HepG2 (cell line): Measurements from ENCODE around the gene KSR1. TPM values are rescaled to one million over a fixed set of nuclear protein-coding genes. Genes with fewer than 3 reads are reported as not detected.

ENCODE experiments used
- CSRNP2 ChIP-seq: sonication (generic); formaldehyde crosslinking; conservative IDR thresholded peaks from 2 replicates; pipeline ENCODE4 v1.8.0; 2022; ENCODE audit warnings: low read depth, missing genetic modification reagents
- DBP ChIP-seq: sonication (generic); formaldehyde crosslinking; IDR thresholded peaks from 2 replicates; pipeline ENCODE4 v1.4.0; 2020; ENCODE audit warnings: missing genetic modification reagents; ENCODE audit errors: not compliant biosample characterization
- DRAP1 ChIP-seq: IDR thresholded peaks from 2 replicates; pipeline ENCODE4 v1.6.1; 2016; ENCODE audit warnings: missing genetic modification reagents, missing compliant biosample characterization
- GTF2F1 ChIP-seq: fragments of 150-350 bp; IDR thresholded peaks from 2 replicates; pipeline ENCODE4 v1.6.1; 2014; ENCODE audit warnings: low read length
- HNF4G ChIP-seq, 2 experiments: sonication (generic) in 1 of 2; formaldehyde crosslinking in 1 of 2; IDR thresholded peaks; 2 replicates each; pipeline versions ENCODE4 v1.4.0 to v1.6.1; 2011 to 2020; ENCODE audit warnings: borderline replicate concordance in 2 of 2, low read depth in 2 of 2, mild to moderate bottlenecking in 2 of 2, low read length in 1 of 2, missing genetic modification reagents in 1 of 2, moderate library complexity in 1 of 2
- NCOA2 ChIP-seq: sonication (generic); formaldehyde crosslinking; IDR thresholded peaks from 2 replicates; pipeline ENCODE4 v1.8.0; 2022; ENCODE audit warnings: inconsistent platforms
- RFX1 ChIP-seq: fragments of 450-650 bp; IDR thresholded peaks from 2 replicates; pipeline ENCODE4 v1.6.1; 2017
- RFX3 ChIP-seq: IDR thresholded peaks from 2 replicates; pipeline ENCODE4 v1.6.1; 2016; ENCODE audit warnings: missing biosample characterization, missing genetic modification reagents
- SNAPC4 ChIP-seq: sonication (generic); formaldehyde crosslinking; IDR thresholded peaks from 2 replicates; pipeline ENCODE4 v1.4.0; 2020; ENCODE audit warnings: mild to moderate bottlenecking, missing genetic modification reagents
- ZBTB34 ChIP-seq: sonication (generic); formaldehyde crosslinking; IDR thresholded peaks from 2 replicates; pipeline ENCODE4 v1.8.0; 2022; ENCODE audit warnings: mild to moderate bottlenecking, missing genetic modification reagents
- ZFP1 ChIP-seq: IDR thresholded peaks from 2 replicates; pipeline ENCODE4 v1.6.1; 2016
- ZNF20 ChIP-seq: sonication (generic); formaldehyde crosslinking; IDR thresholded peaks from 2 replicates; pipeline ENCODE4 v1.4.0; 2020; ENCODE audit warnings: mild to moderate bottlenecking, moderate library complexity, missing genetic modification reagents
- ZNF276 ChIP-seq: sonication (generic); formaldehyde crosslinking; IDR thresholded peaks from 2 replicates; pipeline ENCODE4 v1.4.0; 2020; ENCODE audit warnings: mild to moderate bottlenecking, low read depth, missing genetic modification reagents
- ZNF513 ChIP-seq: sonication (generic); formaldehyde crosslinking; conservative IDR thresholded peaks from 2 replicates; pipeline ENCODE4 v1.5.0; 2020; ENCODE audit warnings: missing genetic modification reagents
- ZNF724P ChIP-seq: sonication (generic); formaldehyde crosslinking; IDR thresholded peaks from 2 replicates; pipeline ENCODE4 v1.8.0; 2022; ENCODE audit warnings: missing genetic modification reagents, borderline replicate concordance
- polyA plus RNA-seq, 8 experiments: library from polyadenylated mRNA; depleted of rRNA in 3 of 8; stranded (reverse) in 7 of 8; unstranded in 1 of 8; fragments of >200 nt; fragmentation: Illumina TruSeq in 4 of 8; extraction: Trizol in 4 of 8; gene quantifications; 2 replicates each; pipeline versions ENCODE4 v1.2.1 to v1.2.3, GENCODE V29; 2011 to 2016; ENCODE audit warnings: low read depth in 4 of 8, missing spikeins in 1 of 8, mixed read lengths in 1 of 8; ENCODE audit not compliant: insufficient read depth in 1 of 8
- total RNA-seq, 5 experiments: library from RNA; depleted of rRNA; stranded (reverse); fragments of >200 nt; fragmentation: Illumina TruSeq; extraction: Trizol; gene quantifications; 2 replicates each; pipeline ENCODE4 v1.2.3, GENCODE V29; 2016; ENCODE audit warnings: low read depth in 1 of 5

KSR1 gene
- total and polyA plus RNA-seq, 2 of the 13 experiments (the other 11 are each of a cell fraction or from before 2014, with no cell fraction given) = 10.1 to 16.6 TPM

GRCh38 chr17:27520491-27521185, 64.4 kb downstream of the KSR1 start (continued):
- TF ChIP-seq ZNF513 (CRISPR knock-in tag) (no peak), ZNF276 (CRISPR knock-in tag) (no peak), SNAPC4 (no peak), GTF2F1 (no peak), DRAP1 (peak; percentile 40; the same call in 1 of the 2 replicates), RFX3 (CRISPR knock-in tag) (no peak), DBP (CRISPR knock-in tag) (no peak), ZNF724P (CRISPR knock-in tag) (no peak; the same call in 1 of the 2 replicates), ZBTB34 (CRISPR knock-in tag) (no peak), HNF4G (IDR thresholded peaks at IDR 0.05; ENCODE audit: borderline replicate concordance, low read depth, low read length) (no peak), HNF4G (CRISPR knock-in tag; IDR thresholded peaks at IDR 0.05; ENCODE audit: borderline replicate concordance, low read depth) (no peak), NCOA2 (peak; percentile 28; the same call in 1 of the 2 replicates), ZFP1 (CRISPR knock-in tag) (no peak), RFX1 (no peak), CSRNP2 (CRISPR knock-in tag) (no peak), ZNF20 (CRISPR knock-in tag) (no peak)
